Stimulated activated naive CD4-positive, alpha-beta T cell treated with Interleukin-2 at 50 U/mL for 16 hours (primary cell): Measurements from ENCODE around the gene COL4A6.

Experiments used
- DNase-seq: peaks from one replicate; lab custom pipeline; 2025; lab: John Stamatoyannopoulos, UW

Gene COL4A6

GRCh38 chrX:108159028-108159670, 279.1 kb downstream of the COL4A6 start:
- no peak for DNase-seq

DNA sequence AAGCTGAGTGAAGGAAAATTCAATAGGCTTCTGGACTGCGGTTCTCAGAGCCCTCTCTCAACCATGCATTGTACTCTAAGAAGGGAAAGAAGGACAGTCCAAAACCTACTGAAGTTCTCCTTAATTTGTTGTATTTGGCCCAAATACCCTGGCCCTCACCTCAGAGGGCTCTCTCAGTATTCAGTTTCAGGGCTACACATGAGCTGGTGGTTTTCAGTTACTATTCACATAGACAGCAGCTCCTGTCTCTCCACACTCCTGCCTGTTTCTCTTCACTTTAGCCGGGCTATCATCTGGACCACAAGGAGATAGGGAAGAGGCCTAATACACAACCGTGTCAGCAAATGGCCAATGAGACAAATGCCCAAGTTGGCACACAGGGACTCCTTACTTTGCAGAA, 280.6 kb downstream of the COL4A6 start:
- no peak for DNase-seq

- no peak for DNase-seq
Observed at GRCh38 chrX:108156934-108157466, 281.2 kb downstream of the COL4A6 start.

DNA sequence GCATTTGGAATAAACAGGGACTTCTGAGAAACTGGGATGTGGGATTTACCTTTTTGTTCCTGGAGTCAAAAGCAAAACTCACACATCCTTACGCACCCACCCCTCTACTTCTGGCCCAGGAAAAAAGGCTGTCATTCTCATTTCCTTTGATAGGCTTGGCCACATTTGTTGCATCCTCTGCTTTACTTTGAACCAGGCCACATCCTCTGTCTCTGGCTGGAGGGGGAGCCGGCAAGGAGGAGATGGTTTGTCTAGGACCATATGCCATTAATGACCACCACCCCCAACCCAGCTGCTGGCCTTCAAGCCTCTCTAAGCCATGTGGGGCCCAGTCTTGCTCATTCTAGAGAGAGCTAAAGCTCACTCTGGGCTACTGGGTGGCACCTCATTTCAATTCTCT, 282.1 kb downstream of the COL4A6 start:
- DNase-seq = no peak

- DNase-seq = no peak
Observed at GRCh38 chrX:108148524-108148923, 289.7 kb downstream of the COL4A6 start.

DNA sequence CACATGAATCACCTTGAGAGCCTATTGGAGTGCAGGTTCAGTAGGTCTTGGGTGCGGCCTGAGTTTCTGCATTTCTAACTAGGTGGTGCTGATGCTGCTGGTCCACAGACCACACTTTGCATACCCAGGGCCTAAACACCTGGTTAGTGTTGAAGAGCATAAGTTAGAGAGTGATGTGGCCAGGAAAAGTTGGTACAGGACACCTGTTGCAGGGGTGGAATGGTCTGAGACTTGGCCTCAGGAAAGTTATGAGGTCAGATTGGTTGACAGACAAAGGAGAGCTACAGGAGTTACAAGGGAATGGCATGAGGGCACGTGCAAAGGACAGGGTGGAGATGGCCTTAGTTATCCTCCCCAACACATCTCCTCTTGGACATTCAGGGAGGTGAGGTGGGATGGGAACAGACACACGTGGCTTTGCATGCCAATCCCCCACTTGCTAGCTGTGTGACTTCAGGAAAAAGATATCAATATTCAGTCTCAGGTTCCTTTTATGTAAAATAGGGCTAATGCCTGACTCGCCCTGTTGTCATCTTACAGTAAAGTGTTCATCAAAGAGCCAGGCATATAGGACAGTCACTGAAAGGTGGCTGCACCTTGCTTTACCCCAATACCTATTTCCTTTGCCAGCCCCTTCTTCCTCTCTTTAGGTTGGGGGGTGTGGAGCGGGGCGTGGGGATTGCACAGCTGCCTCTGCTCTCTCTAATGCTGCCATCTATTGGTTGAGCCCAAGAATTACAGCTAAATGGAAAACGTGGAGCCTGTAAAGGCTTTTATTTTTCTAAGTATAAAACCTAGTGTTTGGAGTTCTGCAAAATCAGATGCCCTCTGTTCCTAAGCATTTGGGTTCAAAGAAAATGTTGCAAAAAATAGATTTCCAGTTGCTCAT, 299.2 kb downstream of the COL4A6 start:
- no peak for DNase-seq

GRCh38 chrX:108134724-108135123, 303.5 kb downstream of the COL4A6 start:
- DNase-seq = no peak

DNA sequence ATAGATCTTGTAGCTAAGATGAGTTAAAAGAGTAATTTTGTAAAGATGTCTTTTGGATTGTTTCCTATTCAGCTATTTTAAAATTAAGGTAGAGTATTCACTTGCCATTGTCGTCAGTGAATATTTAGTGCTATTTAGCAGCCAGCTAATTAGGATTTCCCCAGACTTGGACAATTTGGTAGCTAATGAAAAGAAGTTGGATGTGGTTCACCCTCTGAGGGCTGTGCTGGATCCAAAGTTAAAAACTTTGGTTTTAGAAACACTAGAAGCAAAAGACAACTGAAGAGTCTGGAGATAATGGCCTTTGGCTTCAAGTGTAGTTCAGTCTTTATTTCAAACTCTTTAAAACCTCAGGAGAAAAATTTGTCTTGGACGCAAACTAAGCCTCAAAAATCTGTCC, 305.3 kb downstream of the COL4A6 start:
- DNase-seq = no peak

- no peak for DNase-seq
Observed at GRCh38 chrX:108132034-108132433, 306.2 kb downstream of the COL4A6 start.

GRCh38 chrX:108131471-108131870, 306.8 kb downstream of the COL4A6 start:
- no peak for DNase-seq

- no peak for DNase-seq
Observed at GRCh38 chrX:108130889-108131288, 307.3 kb downstream of the COL4A6 start.

DNA sequence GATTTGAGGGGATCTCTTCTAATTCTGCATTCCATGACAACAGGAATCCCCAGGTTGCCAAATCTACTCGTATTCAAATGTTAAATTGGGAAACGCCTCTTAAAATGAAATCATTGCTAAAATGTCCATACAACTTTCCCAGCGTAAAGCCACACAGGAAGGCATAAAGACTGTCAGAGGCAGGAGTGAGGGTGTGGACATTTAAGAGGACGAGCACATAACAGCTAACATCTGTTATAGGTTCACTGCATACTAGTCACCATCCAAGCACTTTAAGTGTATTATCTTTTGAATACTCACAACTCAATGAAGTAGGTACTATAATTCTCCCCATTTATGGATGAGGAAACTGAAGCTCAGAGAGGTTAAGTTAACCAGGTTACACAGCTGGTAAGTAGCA, 311.1 kb downstream of the COL4A6 start:
- no peak for DNase-seq

DNA sequence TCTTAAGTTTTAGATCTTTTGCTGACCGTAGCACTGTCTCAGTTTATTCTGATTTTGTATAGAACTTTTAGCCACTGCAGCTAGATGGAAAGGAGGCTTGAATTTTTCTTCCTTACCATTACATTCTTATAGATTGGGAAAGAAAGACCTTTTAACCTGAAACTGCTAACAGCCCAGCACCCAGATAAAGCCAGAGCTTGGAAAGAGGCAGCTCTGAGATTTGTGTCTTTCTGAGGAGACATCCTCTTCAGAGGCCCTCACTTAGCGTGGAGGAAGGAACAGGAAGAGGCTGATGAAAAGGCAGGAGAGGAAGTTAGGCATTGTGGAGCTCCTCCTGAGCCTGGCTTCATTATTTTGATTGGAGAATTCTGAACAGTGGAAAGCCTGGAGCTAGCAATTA, 311.6 kb downstream of the COL4A6 start:
- DNase-seq = no peak

- no peak for DNase-seq
Observed at GRCh38 chrX:108123591-108124366, 314.4 kb downstream of the COL4A6 start.

GRCh38 chrX:108122748-108123147, 315.5 kb downstream of the COL4A6 start:
- DNase-seq = no peak

DNA sequence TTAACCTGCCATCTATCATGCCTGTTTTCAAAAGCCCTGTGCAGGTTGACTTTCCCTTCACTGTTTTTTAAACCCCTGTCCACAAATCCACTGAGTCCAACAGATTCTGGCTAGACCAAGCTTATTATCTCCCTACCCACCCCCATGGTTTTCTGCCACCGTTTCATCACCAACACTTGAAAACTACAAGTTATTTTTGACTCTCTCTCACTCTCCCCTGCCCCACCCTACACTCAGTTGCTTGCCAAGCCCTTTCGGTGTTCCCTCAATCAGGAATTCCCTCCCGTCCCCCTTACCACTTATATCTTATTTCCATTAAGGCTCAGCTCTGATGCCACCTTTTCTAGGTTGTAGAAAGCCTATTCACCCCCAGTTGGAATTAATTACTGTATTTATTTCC, 316.9 kb downstream of the COL4A6 start:
- no peak for DNase-seq

DNA sequence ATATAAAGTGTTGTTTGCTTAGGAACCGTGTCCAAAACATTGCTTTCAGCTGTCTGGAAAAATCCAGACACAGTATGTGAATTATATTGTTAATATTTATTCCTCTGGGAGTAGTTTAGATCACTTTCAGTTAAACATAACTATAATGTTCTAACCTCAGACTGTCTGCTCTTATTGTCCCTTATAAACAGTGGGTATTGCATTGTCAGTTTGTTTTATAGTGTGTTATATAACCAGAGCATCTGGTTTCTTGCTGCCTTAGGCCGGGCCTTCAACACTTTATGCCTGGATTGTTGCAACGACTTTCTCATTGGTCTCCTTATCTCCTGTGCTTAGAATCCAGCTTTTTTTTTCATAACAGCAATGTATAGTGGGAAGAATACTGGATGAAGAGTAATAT, 320.2 kb downstream of the COL4A6 start:
- no peak for DNase-seq

DNA sequence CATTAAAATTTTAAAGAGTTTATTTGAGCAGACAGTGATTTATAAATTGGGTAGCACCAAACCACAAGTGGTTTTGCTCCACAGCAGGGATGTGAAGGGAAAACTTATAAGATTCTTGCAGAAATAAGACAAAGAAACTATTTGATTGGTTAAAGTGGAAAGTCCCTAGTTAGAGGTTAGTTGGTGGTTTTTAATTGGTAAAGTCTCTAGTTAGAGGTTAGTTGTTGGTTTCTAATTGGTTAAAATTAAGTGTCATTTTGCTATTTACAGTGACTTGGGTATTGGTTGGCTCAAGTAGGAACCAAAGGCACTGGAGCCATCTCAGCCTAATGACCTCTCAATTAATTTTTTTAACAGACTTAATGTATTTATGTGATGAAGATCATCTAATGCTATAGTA, 323.7 kb downstream of the COL4A6 start:
- DNase-seq = no peak
